Measurements from ENCODE around the gene ACBD7. TPM values are rescaled to one million over a fixed set of nuclear protein-coding genes. Genes with fewer than 3 reads are reported as not detected.

ACBD7 gene
- 2.4 and 3.1 TPM in 2 replicates for total RNA-seq

GRCh38 chr10:15088428-15089261 lies at the start of gene ACBD7:
ACBD7 (minus strand) TSS chr10:15088776; CDS start chr10:15088728, 48 bp downstream.

GRCh38 chr10:15097011-15097812 lies 8.6 kb upstream of the ACBD7 start, which contains the start of gene RPP38:
RPP38 (plus strand) TSS chr10:15097355; CDS start chr10:15103315, 5,960 bp downstream.

GRCh38 chr10:15043674-15044073 lies 44.9 kb downstream of the ACBD7 start, which contains the start of gene OLAH:
OLAH (plus strand) TSS chr10:15043943; CDS start chr10:15047289, 3,346 bp downstream.

Other genes starting within 250 kb of the ACBD7 start
- gene SUV39H2, start 209.9 kb downstream of the ACBD7 start, total RNA-seq, result 14.4 and 16.9 TPM in 2 replicates
- 4.7 and 9.1 TPM in 2 replicates for gene DCLRE1C, start 134.7 kb downstream of the ACBD7 start, total RNA-seq
- gene MEIG1, start 129.4 kb downstream of the ACBD7 start, total RNA-seq, result not detected in 2 replicates
- gene OLAH, start 44.8 kb downstream of the ACBD7 start, total RNA-seq, result 0.16 and 0.57 TPM in 2 replicates
- 6.2 and 8.1 TPM in 2 replicates for gene RPP38, start 8.6 kb upstream of the ACBD7 start, total RNA-seq
- 52.5 and 75.3 TPM in 2 replicates for gene NMT2, start 79.9 kb upstream of the ACBD7 start, total RNA-seq

All from bladder microvascular endothelial cell (primary cell).